SH-SY5Y (cell line): Measurements from ENCODE around the gene ZNF775.

Experiments used
- GATA2 ChIP-seq: IDR thresholded peaks from 2 replicates; pipeline ENCODE4 v1.6.1; 2011; ENCODE audit warnings: mild to moderate bottlenecking, low read depth, low read length
- GATA3 ChIP-seq: IDR thresholded peaks from 2 replicates; pipeline ENCODE4 v1.6.1; 2011; ENCODE audit warnings: low read depth, mild to moderate bottlenecking, low read length, moderate library complexity

DNA sequence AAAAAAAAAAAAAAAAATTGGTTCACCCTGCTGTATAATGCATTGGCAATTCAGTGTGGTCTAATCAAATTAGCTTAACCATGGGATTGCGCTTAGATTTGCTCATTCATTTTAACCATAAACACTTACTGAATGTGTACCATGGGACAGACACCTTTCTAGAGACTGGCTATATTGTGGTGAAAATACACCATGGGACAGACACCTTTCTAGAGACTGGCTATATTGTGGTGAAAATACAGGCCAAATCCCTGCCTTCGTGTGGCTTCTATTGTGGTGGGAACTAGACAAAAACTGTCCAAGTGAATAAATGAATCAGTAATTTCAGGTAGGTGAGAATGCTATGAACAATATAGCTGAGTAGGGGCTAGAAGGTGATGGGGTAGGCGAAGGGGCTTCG, 20.7 kb upstream of the ZNF775 start:
- TF ChIP-seq GATA3: no peak
- no peak for TF ChIP-seq GATA2
